A549 (cell line): Measurements from ENCODE around the gene RNGTT.

Experiments used
- ZSCAN20 ChIP-seq: fragments of 250-450 bp; sonication (Bioruptor Pico); IDR thresholded peaks from 2 replicates; pipeline ENCODE4 v1.8.0; 2022; ENCODE audit warnings: mild to moderate bottlenecking, moderate library complexity
- TF ChIP-seq, protein P1 (sequence below): fragments of 250-450 bp; sonication (Bioruptor Pico); IDR thresholded peaks from 2 replicates; pipeline ENCODE4 v1.5.0; 2021; ENCODE audit warnings: mild to moderate bottlenecking, moderate library complexity, borderline replicate concordance

DNA sequence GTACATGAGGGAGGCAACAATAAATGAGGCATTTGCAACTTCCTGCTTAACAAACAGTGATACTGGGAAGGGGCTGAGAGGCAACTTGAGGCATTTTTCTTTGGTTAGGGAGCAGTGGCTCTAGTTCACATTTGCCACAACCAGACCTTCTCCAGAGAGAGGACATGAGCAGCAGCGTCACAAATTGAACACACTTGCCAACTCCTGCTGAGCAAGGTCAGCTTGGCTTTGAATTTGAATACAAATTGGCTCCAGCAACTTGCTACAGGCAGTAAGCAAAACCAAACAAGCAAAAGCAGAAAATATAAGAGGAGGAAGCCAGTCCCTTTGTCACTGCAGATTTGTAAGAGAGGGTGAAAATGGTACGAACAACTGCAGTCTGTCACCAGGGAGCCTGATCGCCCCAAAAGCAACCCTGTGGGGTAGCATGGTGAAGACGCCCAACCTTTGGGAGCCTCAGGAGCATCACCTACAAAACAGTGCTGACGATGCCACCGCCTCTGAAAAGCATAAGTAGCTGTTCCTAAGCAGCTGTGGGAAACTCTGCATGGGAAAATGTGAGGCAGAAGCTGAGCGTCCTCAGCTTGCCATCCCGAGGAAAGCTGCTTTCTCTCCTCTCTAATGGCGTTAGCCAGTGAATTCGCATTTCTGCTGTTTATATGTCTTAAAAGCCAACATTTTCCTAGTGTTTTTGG is 378.7 kb downstream of the RNGTT start:
- no peak for TF ChIP-seq ZSCAN20 (CRISPR knock-in tag)
- TF ChIP-seq, protein P1, sequence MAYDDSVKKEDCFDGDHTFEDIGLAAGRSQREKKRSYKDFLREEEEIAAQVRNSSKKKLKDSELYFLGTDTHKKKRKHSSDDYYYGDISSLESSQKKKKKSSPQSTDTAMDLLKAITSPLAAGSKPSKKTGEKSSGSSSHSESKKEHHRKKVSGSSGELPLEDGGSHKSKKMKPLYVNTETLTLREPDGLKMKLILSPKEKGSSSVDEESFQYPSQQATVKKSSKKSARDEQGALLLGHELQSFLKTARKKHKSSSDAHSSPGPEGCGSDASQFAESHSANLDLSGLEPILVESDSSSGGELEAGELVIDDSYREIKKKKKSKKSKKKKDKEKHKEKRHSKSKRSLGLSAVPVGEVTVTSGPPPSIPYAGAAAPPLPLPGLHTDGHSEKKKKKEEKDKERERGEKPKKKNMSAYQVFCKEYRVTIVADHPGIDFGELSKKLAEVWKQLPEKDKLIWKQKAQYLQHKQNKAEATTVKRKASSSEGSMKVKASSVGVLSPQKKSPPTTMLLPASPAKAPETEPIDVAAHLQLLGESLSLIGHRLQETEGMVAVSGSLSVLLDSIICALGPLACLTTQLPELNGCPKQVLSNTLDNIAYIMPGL, result no peak
